Iris pigment epithelial cell (primary cell): ENCODE data around the gene SH3BP4.

Experiments
- DNase-seq: peaks from one replicate; pipeline ENCODE4 v3.0.0-alpha.2; 2011; ENCODE audit warnings: low read depth

The SH3BP4 gene

DNA sequence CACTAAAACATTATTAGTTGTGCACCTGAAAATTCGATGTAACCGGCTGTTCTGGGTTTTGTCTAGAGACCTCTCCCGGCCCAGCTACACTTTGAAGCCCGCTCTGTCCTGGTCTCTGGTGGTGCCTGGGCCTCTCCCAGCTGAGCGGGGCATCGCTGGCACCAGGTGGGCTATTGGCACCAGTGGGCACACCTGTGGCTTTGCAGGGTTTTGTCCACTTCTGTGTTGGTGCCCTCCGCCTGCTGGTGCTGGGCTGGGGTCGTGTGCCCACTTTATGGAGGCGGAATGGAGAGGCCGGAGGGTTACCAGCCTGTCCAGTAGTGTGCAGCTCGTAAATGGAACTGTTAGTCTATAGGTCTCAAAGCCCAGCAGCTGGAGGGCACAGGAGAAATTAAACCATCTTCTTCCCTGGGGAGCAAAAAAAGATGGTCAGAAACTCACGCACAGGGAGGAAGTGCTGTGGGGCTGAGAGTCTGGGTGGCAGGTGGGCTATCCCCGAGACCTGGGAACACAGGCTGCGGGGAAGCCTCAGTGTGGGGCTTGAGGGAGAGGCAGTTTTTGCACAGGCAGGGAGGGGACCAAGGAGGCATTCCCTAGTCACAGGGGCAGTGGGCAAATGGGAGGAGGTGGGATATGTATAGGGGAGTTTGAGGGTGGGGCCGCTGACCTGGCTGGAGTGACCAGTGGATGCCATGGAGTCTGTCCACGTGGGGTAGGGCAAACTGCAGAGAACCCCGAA is 30.4 kb downstream of the SH3BP4 start:
- no peak for DNase-seq

DNA sequence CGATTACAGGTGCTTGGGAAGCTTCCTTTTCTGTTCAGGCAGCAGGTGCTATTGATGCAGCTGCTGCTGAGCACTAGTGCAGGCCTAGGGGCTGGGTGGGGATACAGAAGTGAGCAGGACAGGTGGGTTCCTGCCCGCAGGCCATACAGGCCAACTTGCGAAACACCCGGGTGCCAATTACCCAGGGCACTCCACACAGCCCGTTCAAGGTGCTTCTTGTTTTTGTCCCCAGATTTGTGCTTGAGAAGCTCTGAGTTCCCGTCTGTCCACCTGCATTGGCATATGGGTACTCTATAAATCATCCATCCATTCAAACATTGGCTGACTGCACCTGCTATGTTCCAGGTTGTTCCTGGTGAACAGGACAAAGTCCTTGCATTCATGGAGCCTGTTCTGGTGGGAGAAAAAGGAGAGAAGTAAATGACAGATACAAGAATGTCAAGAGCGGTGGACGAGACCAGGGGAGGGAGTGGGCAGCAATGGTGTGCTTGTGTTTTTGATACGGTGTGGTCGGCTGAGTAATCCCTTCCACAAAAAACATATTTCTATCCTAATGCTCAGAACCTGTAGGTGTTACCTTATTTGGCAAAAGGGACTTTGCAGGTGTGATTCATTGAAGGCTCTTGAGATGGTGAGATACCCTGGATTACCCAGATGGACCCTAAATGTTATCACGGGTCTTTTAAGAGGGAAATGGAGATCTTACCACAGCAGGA is 31.4 kb downstream of the SH3BP4 start:
- no peak for DNase-seq

DNA sequence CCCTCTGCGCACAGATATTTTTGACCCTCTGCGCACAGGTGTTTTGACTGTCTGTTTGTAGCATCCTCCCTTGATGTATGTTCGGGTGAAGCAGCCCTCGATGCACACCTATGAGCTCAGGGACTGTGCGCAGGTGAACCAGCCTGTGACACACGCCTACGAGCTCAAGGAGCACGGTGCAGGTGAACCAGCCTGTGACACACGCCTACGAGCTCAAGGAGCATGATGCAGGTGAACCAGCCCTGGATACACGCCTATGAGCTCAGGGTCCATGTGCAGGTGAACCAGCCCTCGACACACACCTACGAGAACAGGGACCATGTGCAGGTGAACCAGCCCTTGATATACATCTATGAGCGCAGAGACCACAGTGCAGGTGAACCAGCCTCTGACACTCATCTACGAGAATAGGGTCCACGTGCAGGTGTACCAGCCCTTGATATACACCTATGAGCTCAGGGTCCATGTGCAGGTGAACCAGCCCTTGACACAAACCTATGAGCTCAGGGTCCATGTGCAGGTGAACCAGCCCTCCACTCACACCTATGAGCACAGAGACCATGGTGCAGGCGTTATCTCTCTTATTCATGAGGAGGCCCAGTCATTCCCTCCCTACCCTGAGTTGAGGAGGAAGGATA is 33.9 kb downstream of the SH3BP4 start:
- DNase-seq, result no peak

DNA sequence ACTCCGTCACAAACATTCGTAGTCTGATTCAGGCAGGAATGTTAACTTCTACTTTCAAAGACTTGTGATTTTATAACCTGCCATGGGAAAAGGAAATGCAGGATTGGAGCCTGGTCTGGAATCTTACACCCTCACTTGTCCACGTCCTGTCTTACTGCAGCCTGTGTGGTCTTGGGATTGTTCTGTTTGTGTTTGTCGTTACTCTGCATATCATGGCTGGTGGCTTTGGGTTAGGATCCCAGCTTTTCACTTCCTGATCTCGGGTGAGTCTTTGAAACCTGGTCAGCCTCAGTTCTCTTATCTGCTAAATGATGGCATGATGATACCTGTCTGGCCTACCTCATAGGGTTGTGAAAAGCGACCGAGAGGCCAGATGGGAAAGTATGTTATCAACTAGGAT is 34.6 kb downstream of the SH3BP4 start:
- no peak for DNase-seq

DNA sequence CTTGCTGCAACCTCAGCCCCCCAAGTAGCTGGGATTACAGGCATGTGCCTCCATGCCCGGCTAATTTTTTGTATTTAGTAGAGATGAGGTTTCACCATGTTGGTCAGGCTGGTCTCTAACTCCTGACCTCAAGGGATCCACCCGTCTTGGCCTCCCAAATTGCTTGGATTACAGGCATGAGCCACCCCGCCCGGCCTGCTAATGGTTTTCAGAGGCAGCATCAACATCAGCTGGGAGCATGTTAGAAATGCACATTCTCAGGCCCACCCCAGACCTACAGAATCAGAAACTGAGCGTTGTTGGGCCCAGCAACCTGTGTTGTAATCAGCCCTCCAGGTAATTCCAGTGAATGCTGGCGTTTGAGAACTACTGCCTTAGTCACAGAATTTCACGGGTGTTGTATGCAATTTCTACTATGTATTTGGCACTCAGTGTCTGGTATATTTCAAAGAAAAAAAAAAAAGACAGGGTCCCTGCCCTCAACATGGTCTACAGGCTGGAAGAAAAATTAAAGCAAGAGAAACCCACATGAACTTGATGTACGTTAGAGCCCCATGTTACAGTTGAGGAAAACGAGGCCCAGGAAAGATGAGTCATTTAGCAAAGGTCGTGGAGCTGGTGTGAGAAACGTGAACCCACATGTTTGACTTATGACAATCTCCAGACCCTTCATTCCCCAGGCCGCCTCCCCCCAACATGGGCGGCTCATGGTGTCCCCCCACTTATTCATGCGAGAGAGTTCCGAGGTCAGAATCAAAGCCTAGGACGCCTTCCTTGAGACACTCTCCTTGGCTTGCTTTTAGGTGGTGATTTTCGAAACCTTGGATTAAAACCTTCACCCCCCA is 35.3 kb downstream of the SH3BP4 start:
- peak; percentile 89 for DNase-seq

DNA sequence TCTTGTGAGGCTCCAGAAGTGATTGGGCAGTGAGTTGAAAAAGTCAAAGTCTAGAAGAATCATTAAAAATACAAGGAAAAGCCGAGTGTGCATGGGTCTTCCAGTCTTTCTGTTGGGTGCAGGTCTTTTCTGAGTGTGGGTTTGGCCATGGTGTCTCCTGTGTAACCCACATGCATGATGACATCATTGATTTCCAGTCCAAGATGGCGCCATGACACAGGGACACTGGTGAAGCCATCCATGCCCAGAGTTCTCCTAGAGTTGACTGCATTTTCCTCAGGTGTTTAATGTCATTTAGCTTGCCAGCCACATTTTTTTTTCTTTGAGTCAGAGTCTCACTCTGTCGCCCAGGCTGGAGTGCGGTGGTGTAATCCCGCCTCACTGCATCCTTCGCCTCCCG is 35.9 kb downstream of the SH3BP4 start:
- no peak for DNase-seq

DNA sequence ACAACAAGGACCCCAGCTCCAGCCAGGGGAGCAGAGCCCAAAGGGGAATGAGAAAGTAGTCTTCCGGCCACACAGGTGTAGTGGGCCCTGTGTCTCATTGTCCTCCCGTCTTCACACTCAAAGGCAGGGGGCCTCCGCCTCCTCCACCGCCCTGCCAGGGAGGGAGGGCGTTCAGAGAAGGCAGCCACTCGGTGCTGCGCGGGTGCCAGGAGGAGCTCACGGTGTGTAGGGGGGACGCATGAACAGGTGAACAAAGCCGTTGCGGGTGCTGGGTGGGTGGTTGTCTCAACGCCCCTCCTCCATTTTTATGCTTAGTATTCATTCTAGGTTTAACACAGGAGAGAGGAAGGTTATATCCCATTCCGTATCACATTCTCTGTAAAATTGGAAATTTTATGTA is 36.7 kb downstream of the SH3BP4 start:
- DNase-seq, result no peak

DNA sequence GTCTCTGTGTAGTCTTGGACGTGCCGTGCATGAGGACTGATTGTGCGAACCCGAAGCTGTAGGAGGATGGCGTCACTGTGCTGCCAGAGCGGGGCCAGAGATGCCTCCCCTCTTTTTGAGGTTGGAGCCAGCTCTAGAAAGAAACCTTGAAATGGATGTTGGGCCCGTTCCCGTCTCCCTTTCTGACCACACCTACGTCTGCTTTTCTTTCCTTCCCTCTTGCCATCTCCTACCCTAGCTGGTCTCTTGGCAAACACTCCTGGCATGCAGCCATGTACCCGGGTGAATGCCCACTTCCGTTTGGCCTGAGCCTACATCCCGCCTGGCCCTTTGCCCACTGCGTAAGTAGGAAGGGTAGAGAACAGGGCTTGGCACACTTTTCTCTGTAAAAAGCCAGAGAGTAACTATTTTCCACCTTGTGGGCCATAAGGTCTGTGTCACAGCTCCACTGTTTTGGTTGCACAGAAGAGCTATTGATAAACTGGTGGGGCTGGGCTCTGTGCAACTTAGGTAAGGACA is 37.4 kb downstream of the SH3BP4 start:
- no peak for DNase-seq

DNA sequence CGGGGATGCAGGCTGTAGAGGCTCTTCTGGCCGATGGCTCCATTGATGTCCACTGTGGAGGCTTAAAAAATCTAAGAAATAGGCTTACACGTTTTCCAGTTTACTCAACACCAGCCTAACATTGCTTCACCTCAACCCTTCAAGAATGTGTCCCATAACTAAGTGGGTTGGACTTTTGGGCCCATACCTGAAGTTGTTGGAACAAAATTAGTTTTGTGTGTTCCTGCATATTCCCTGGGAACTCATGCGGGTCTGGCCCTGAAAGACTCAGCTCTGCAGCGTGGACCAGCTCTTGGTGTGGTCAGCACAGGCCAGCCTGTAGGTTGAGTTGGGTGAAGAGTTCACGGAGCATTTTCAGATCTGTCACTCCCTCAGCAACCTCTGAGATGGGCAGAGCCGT is 38.5 kb downstream of the SH3BP4 start:
- DNase-seq, result no peak

DNA sequence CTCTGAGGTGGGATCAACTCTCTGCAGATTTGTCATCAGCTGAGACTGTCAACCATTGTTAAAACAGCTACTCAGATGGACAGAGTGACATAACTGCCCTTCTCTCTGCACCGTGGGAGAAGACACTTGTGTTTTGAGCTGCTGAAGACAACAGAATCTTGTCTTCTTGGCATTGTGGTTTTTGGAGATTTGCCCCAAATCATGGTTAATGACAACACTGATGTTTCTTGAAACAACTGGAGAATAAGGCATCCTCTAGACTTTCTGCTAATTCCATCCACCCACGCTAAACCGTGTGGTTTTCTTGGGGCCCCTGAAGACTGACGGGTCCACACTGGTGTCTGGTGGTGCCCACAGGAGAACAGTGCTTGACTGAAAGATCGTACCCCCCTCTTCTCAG is 39.5 kb downstream of the SH3BP4 start:
- no peak for DNase-seq

DNA sequence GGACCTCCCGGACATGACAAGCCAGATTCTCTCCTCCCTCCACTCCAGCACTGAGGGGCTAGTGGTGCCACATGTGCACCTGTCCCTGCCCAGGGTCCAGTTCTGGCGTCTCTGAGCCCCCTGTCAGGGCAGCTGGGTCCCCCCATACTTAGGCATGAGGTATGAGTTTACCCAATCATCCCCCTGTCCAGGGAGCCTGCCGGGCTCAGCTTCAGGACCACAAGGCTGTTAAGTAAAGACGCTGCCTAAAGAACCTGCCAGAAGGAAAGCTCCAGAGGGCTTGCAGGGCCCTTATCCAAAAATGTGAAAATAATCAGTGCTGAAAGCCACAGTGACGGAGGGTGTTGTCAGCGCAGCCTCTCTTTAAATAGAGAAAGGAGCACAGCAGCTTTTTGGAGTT is 40.0 kb downstream of the SH3BP4 start:
- no peak for DNase-seq

DNA sequence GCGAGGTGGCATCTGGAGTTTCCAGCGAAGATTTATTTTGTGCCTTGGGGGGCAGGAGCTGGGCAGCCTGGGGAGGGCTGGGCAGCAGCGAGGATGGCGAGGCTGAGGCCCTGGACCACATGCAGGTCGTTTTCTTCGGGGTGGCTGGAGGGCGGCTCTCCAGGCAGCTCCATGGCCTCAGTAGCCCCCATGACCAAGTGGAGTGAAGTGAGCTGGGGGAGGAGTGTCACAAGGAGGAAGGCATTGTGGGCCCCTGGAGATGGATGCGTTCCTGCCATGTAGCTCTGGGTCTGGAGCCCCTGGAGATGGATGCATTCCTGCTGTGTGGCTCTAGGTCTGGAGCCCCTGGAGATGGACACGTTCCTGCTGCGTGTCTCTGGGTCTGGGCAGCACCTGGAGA is 40.4 kb downstream of the SH3BP4 start:
- DNase-seq, result no peak

DNA sequence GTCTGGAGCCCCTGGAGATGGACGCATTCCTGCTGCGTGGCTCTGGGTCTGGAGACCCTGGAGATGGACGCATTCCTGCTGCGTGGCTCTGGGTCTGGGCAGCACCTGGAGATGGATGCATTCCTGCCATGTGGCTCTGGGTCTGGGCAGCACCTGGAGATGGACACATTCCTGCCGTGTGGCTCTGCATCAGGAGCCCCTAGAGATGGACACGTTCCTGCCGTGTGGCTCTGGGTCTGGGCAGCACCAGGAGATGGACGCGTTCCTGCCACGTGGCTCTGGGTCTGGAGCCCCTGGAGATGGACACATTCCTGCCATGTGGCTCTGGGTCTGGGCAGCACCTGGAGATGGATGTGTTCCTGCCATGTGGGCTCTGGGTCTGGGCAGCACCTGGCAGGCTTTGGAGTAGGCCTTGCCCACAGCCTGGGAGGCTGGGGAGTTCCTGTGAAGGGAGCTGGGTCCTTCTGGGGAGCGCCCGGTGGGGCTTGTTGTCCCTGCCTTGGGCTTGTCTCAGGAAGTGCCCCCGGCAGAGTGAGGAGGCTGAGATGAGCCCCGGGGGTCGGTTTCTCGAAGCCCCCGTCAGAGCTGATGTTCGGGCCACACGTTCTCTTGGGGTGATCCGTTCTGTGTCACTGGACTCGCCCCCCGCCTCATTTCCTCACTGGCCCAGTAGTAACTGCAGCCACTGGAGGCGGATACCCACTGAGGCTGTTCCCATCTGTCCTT is 41.0 kb downstream of the SH3BP4 start:
- no peak for DNase-seq

DNA sequence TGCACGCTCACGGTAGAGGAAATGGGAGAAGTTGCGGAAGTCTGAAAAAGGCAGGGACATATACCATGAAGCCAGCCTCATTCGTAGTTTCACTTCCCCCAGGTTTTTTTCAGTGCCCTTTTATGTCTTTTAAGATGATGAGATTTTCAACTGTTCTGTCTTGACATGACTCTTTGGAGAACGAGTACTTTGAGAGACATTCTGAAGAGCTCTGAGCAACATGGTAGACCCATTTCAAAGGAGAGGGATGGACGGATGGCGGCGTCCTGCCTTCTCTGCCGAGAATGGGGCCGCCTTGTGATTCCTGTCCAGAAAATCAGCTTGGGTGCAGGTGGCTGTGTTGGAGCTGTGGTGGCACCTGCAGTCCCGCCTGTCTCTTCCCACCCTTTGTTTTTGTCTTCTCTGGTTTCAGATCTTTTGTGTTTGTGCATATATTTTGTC is 41.7 kb downstream of the SH3BP4 start:
- DNase-seq, result no peak

DNA sequence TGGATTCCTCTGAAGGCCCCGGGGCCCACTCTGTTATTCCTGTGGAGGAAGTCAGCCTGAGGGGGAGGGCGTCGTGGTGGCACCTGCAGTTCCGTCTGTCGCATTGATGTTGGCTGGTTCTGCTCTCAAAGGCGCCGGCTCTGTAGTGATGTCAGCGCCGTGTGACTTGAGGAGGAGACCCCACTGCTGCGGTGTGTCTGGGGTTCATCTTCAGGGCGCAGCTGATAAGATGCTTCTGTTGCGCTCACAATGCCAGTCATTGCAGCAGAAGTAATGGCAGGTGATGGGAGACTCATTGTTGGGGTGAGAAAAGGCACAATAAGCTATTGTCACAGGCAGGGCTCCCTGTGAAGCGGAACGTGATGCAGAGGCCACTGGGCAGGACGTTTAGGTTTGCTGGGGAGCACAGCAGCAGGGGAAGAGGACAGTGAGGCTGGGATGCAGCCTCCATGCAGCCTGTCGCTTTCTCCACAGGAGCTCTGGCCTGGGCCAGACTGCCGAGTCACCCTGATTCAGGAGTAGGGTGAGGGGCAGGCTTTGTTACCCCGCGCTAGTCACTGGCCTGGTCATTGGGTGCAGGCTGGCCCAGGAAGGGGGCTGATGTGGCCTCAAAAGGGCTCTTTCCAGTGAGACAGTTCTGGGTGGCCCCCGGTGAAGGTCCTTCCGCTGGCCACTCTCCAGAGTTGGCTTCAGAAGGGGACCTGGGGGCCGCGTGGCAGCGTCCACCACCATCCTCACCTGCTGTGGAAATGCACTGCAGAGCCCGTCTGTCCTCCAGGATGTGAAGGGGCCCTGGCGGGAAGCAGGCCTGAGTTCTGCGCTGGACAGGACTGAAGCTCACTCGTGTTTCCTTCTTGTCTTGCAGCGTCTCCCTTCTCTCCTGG is 42.9 kb downstream of the SH3BP4 start:
- no peak for DNase-seq

DNA sequence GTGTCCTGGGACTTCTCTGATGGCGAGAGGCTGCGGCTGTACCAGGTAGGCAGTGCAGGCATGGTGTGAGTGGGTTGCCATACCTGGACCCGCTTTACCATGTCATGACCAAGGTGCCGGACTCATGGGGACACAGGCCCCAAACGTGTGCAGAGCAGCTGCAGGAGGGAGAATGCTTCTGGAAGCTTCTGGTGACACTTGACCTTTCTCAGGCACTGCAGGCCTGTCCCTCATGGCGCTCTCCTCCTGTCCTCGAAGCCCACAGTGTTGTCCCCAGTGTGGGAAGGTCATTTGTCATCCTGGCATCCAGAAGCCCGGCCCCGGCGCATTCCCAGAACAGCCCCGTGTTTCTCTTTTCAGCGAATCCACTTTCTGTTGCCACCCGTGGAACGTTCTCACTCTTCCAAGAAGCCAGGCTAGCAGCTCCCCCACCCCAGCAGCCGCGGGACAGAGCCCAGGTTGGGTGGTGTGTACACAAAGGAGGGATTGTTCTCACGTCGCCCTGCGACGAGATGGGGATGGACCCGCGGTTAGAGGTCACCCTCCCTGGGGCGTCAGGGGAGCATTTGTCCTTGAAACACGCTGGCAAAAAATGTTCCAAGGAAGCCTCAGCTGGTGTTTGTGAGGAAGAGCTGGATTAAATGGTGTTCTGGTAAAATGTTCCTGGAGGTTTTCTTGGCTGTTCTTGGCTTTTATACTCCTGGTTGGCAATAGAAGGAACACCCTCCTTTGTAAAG is 43.7 kb downstream of the SH3BP4 start:
- DNase-seq, result no peak

DNA sequence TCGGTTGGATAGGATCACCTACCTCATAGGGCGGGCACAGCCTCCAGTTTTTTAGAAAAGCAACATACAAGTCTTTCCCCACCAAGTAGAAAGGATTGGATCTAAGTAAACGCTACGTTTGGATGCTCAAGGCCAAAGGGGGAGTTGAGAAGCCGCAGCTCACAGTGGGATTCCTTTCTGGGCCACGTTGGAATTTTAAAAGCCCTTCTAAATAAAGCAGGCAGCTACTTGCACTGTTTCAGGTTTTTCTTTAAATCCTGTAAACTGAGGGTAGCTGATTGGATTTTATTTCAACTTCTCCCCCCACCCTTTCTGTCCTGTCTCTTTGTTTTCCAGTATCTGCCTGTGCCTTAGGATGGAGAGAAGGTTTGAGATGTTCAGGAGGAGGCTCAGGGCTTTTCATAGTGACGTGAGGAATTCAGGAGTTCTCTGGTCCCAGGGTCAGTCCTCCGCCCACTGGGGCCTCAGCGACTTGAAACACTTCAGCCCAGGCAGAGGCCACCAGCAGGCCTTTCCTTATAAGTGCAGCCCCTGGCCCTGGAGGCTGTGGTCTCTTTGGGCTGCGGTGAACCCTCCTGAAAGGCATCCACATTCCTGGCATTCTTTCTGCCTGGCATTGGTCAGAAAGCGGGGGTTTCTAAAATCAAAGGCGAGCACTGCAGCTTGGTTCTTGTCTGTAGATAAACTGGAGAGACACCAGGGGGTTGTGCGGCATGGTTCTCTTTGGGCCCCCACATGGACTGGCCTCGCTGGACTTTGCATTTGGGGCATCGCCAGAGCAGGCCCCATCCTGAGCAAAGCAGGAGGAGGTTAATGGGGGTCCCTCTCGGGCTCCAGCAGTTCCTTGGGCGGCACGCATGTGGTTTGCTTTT is 44.5 kb downstream of the SH3BP4 start:
- DNase-seq, result peak; percentile 80

DNA sequence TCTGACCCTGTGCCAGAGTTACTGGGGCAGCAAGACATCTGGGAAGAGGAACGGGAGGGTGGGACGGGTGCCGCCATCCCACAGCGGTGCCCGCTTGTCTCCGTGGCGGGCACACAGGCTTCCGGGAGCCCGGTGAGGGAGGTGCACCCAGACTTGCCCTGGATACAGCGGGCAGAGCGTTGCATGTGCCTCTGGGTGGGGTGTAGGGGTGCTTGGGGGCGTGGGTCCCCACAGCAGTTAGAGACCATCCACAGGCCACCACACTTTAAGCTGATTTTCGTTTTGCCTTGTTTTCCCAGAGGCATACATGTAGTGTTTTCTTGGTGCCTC is 45.1 kb downstream of the SH3BP4 start:
- no peak for DNase-seq

DNA sequence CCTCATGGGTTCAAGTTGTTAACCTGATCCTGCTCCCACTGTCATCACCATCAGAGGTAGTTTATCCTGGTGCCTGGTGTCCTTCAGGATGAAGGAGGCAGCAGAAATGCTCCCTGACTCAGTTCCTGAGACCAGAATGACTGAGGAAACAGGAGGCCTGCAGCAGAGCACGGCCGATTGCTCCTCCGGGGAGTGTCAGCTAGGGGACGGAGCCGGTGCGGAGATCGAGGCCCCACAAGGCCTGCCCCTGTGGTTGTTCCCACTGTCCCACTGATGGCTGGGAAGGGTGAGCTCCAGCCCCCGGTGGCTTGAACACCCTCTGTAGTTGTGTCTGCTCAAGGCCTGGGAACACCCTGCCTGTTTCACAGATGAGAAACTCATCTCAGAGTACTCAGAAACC is 45.6 kb downstream of the SH3BP4 start:
- no peak for DNase-seq
